ENCODE results near the gene NIP7. TPM values are rescaled to one million over a fixed set of nuclear protein-coding genes. Genes with fewer than 3 reads are reported as not detected.

Gene NIP7
- total RNA-seq, 4 donors from 2014 or later, result 7.3 to 13.5 (median 9.7) TPM

GRCh38 chr16:69316595-69317034 lies 23.0 kb upstream of the NIP7 start:
- DNase-seq, result peak in 1 of 2 donors; percentile 74
- Histone ChIP-seq H3K4me1 (peaks cover 12 to 24% of the 10 kb centered on the region in 2 donors), H3K9me3 (no peaks in the 10 kb centered on the region), H3K27ac (peak overlapping the region; percentile 47 to 82 (median 66)), H3K36me3 (peaks cover 0 to 70% of the 10 kb centered on the region in 2 donors), H3K4me3 (no peak overlapping the region), H3K27me3 (no peaks in the 10 kb centered on the region)
- in situ Hi-C loops (cut with MboI; ENCODE audit: low sequenced_read_pairs in 4 of 4), result no loop called here
- no peak for TF ChIP-seq POLR2A (IDR thresholded peaks at IDR 0.05)
- no peak for TF ChIP-seq CTCF (IDR thresholded peaks at IDR 0.05 in 4 of 5, conservative IDR thresholded peaks at IDR 0.05 in 1 of 5)
- intact Hi-C loops (cut with DNase I; ENCODE audit: low total_unique reads), result no loop called here
- peak; percentile 18 to 63 for ATAC-seq

GRCh38 chr16:69318177-69318910 lies 21.2 kb upstream of the NIP7 start:
- Histone ChIP-seq H3K9me3 (no peaks in the 10 kb centered on the region), H3K27ac (peak overlapping the region; percentile 29 to 82 (median 54)), H3K4me3 (no peak overlapping the region), H3K27me3 (no peaks in the 10 kb centered on the region), H3K4me1 (peaks cover 2 to 11% of the 10 kb centered on the region in 2 donors), H3K36me3 (peaks cover 0 to 81% of the 10 kb centered on the region in 2 donors)
- no peak for TF ChIP-seq POLR2A (IDR thresholded peaks at IDR 0.05)
- TF ChIP-seq CTCF (IDR thresholded peaks at IDR 0.05 in 4 of 5, conservative IDR thresholded peaks at IDR 0.05 in 1 of 5), result no peak
- in situ Hi-C loops (cut with MboI; ENCODE audit: low sequenced_read_pairs in 4 of 4) (no loop called here), intact Hi-C loops (cut with DNase I; ENCODE audit: low total_unique reads) (no loop called here)
- peak in 1 of 2 donors; percentile 36 for ATAC-seq
- no peak for DNase-seq

DNA sequence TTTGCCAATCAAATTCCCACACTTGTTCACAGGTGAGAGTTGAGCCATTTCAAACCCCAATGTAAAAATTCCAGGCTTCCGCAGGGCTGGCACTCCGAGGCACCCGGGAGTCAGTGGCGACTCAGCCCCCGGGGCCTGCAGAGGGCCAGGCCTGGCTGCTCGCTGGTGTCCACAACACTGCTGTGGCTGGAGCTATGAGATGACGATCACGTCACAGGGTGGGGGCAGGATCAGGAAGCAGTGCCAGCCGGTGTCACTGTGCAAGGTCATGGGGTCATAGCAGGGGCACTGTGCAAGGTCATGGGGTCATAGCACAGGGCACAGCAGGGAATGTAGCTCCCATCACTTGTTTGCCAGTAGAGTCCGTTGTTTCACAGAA lies 20.7 kb upstream of the NIP7 start:
- ATAC-seq (no peak), DNase-seq (no peak)
- Histone ChIP-seq H3K4me1 (peaks cover 7 to 8% of the 10 kb centered on the region in 2 donors), H3K27ac (peak overlapping the region in 1 of 4 donors; percentile 82), H3K4me3 (no peak overlapping the region), H3K36me3 (peaks cover 0 to 84% of the 10 kb centered on the region in 2 donors), H3K9me3 (no peaks in the 10 kb centered on the region), H3K27me3 (no peaks in the 10 kb centered on the region)
- in situ Hi-C loops (cut with MboI; ENCODE audit: low sequenced_read_pairs in 4 of 4), result no loop called here
- TF ChIP-seq CTCF (IDR thresholded peaks at IDR 0.05 in 4 of 5, conservative IDR thresholded peaks at IDR 0.05 in 1 of 5) (no peak), POLR2A (IDR thresholded peaks at IDR 0.05) (no peak)
- intact Hi-C loops (cut with DNase I; ENCODE audit: low total_unique reads), result no loop called here

GRCh38 chr16:69319381-69319780 lies 20.2 kb upstream of the NIP7 start:
- TF ChIP-seq CTCF (IDR thresholded peaks at IDR 0.05 in 4 of 5, conservative IDR thresholded peaks at IDR 0.05 in 1 of 5) (no peak), POLR2A (IDR thresholded peaks at IDR 0.05) (no peak)
- H3K27ac ChIP-seq, result peak overlapping the region in 1 of 4 donors; percentile 82
- DNase-seq (no peak), ATAC-seq (no peak)
- H3K27me3 ChIP-seq, result no peaks in the 10 kb centered on the region
- H3K4me1 ChIP-seq, result peaks cover 10 to 11% of the 10 kb centered on the region in 2 donors
- H3K4me3 ChIP-seq, result no peak overlapping the region
- intact Hi-C loops (cut with DNase I; ENCODE audit: low total_unique reads) (no loop called here), in situ Hi-C loops (cut with MboI; ENCODE audit: low sequenced_read_pairs in 4 of 4) (no loop called here)
- peaks cover 0 to 86% of the 10 kb centered on the region in 2 donors for H3K36me3 ChIP-seq
- H3K9me3 ChIP-seq, result no peaks in the 10 kb centered on the region

Data from gastrocnemius medialis (tissue), 4 donors.